ENCODE measurements around the gene LRRC8B.

DNA sequence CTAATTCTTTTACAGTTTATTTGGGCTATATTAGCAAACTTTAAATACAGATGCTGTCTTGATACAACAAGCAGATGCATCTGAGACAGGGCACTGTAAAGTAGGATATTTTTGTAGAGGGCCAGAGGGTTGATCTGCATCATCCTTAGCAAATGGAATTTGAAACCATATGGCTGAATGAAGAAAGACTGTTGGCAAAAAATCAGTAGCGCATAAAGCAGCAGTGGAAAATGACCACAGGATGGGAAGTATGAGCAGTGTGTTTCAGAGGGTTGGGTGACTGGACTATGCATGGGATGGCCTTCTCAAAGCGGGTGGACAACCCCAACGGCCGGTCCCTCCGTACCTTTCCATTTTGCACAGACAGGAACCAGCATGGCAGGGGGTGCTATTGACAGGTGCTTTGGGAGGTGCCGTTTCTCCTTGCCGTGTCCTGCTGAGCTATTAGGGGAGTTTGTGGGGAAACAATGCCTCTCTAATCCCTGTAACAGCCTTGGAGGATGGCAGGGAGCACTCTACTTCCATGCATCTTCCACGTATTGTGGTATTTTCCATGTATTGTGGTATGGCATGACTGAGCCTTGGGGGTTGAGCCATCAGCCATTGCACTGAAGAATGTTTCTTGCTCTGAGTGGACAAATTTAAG is 5.9 kb downstream of the LRRC8B start:
- TF ChIP-seq POLR2A (IDR thresholded peaks at IDR 0.05; ENCODE audit: low read length) (no peak), GATA1 (IDR thresholded peaks at IDR 0.05; ENCODE audit: low read depth, low read length) (no peak)

All from erythroblast (primary cell).